NT2/D1 (cell line): ENCODE data around the gene TMEM256.

Source experiments
- SUZ12 ChIP-seq: IDR thresholded peaks from 2 replicates; pipeline ENCODE4 v1.6.1; 2011; ENCODE audit not compliant: insufficient read length, insufficient read depth; ENCODE audit errors: extremely low read depth
- YY1 ChIP-seq: IDR thresholded peaks from 2 replicates; pipeline ENCODE4 v1.6.1; 2011; ENCODE audit not compliant: insufficient read length, insufficient read depth
- ZNF274 ChIP-seq: IDR thresholded peaks from 2 replicates; pipeline ENCODE4 v1.6.1; 2011; ENCODE audit warnings: mild to moderate bottlenecking, low read depth, low read length

DNA sequence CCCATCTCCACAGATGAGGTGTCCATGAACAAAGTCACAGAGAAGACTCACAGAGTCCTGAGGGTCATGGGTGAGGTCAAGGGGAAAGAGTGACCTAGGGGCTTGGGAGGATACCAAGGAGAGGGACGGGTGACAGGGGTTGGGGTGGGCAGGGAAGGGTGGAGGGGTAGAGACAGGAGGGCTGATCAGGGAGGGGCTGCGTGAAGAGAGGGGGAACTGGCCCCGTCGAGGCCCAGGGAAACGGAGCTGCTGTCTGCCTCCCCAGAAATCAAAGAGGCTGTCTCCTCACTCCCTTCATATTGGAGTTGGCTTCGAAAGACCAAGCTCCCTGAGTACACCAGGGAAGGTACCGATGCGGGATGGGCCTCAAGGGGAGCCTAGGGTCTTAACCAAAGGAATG, 48.3 kb downstream of the TMEM256 start:
- TF ChIP-seq SUZ12 (no peak), ZNF274 (no peak), YY1 (no peak)
